Uterus (tissue), 2 donors: Measurements from ENCODE around the gene ZGLP1.

ENCODE experiments used
- CTCF ChIP-seq, 4 experiments: fragments of 200-600 bp in 2 of 4; fragments of 450-650 bp in 2 of 4; sonication (generic) in 2 of 4; IDR thresholded peaks; one replicate each; pipeline ENCODE4 v1.5.1; 2016 to 2019; ENCODE audit warnings: antibody characterized with exemption in 4 of 4, mild to moderate bottlenecking in 2 of 4, moderate library complexity in 1 of 4
- POLR2A ChIP-seq, 2 donors: fragments of 450-650 bp; IDR thresholded peaks; one replicate each; pipeline ENCODE4 v1.6.1; 2016; ENCODE audit warnings: antibody characterized with exemption in 2 of 2, mild to moderate bottlenecking in 1 of 2, moderate library complexity in 1 of 2

- TF ChIP-seq CTCF (IDR thresholded peaks at IDR 0.05) (no peak), POLR2A (IDR thresholded peaks at IDR 0.05) (no peak)
These were observed 4.3 kb downstream of the ZGLP1 start for GRCh38 chr19:10305139-10305806.
